HepG2 (cell line): ENCODE results near the gene PEX7. TPM values are rescaled to one million over a fixed set of nuclear protein-coding genes. Genes with fewer than 3 reads are reported as not detected.

Experiments used
- CBFB ChIP-seq: sonication (generic); formaldehyde crosslinking; IDR thresholded peaks from 2 replicates; pipeline ENCODE4 v1.4.0; 2020; ENCODE audit warnings: missing genetic modification reagents
- CBX2 ChIP-seq, 2 experiments: fragments of 200-600 bp in 1 of 2; sonication (generic); formaldehyde crosslinking in 1 of 2; IDR thresholded peaks; 2 replicates each; pipeline versions ENCODE4 v1.7.0 to v1.8.1; 2018 to 2022; ENCODE audit warnings: low read depth in 2 of 2, low read length in 1 of 2, mild to moderate bottlenecking in 1 of 2, missing genetic modification reagents in 1 of 2
- EP300 ChIP-seq, 3 experiments: sonication (generic) in 1 of 3; formaldehyde crosslinking in 1 of 3; IDR thresholded peaks; 2 replicates each; pipeline versions ENCODE4 v1.5.1 to v1.6.1; 2011 to 2020; ENCODE audit warnings: low read depth in 2 of 3, low read length in 2 of 3, borderline replicate concordance in 1 of 3, improper control_type of control experiment in 1 of 3, mild to moderate bottlenecking in 1 of 3, missing genetic modification reagents in 1 of 3, moderate library complexity in 1 of 3
- GATAD2A ChIP-seq: IDR thresholded peaks from 2 replicates; pipeline ENCODE4 v1.6.1; 2016
- HMG20A ChIP-seq: IDR thresholded peaks from 2 replicates; pipeline ENCODE4 v1.6.1; 2016; ENCODE audit warnings: borderline replicate concordance
- PPARG ChIP-seq: conservative IDR thresholded peaks from 2 replicates; pipeline ENCODE4 v1.6.1; 2016; ENCODE audit warnings: missing biosample characterization, missing genetic modification reagents
- RARA ChIP-seq: IDR thresholded peaks from 2 replicates; pipeline ENCODE4 v1.6.1; 2016; ENCODE audit warnings: missing genetic modification reagents, missing compliant biosample characterization
- RNF2 ChIP-seq: fragments of 450-650 bp; conservative IDR thresholded peaks from 2 replicates; pipeline ENCODE4 v1.6.1; 2016; ENCODE audit warnings: low read depth
- SALL1 ChIP-seq: sonication (generic); formaldehyde crosslinking; IDR thresholded peaks from 2 replicates; pipeline ENCODE4 v1.8.0; 2022; ENCODE audit warnings: mild to moderate bottlenecking, missing genetic modification reagents
- SAP130 ChIP-seq: IDR thresholded peaks from 2 replicates; pipeline ENCODE4 v1.6.1; 2016; ENCODE audit warnings: low read depth
- TBX2 ChIP-seq: sonication (generic); formaldehyde crosslinking; IDR thresholded peaks from 2 replicates; pipeline ENCODE4 v1.5.0; 2020; ENCODE audit warnings: missing genetic modification reagents, mild to moderate bottlenecking, borderline replicate concordance
- ZMYM3 ChIP-seq: sonication (generic); formaldehyde crosslinking; IDR thresholded peaks from 2 replicates; pipeline ENCODE4 v1.5.1; 2020; ENCODE audit warnings: mild to moderate bottlenecking, missing genetic modification reagents
- ZNF136 ChIP-seq: sonication (generic); formaldehyde crosslinking; IDR thresholded peaks from 2 replicates; pipeline ENCODE4 v1.8.1; 2022; ENCODE audit warnings: low read depth, mild to moderate bottlenecking, moderate library complexity, missing genetic modification reagents
- ZNF331 ChIP-seq: sonication (generic); formaldehyde crosslinking; IDR thresholded peaks from 2 replicates; pipeline ENCODE4 v1.4.0; 2020; ENCODE audit warnings: missing genetic modification reagents
- ZNF543 ChIP-seq: sonication (generic); formaldehyde crosslinking; IDR thresholded peaks from 2 replicates; pipeline ENCODE4 v1.4.0; 2020; ENCODE audit warnings: mild to moderate bottlenecking, missing genetic modification reagents
- ZNF605 ChIP-seq: sonication (generic); formaldehyde crosslinking; IDR thresholded peaks from 2 replicates; pipeline ENCODE4 v1.8.0; 2022; ENCODE audit warnings: mild to moderate bottlenecking, missing genetic modification reagents
- ZNF713 ChIP-seq: sonication (generic); formaldehyde crosslinking; IDR thresholded peaks from 2 replicates; pipeline ENCODE4 v1.4.0; 2020; ENCODE audit warnings: mild to moderate bottlenecking, missing genetic modification reagents
- ZNF766 ChIP-seq: sonication (generic); formaldehyde crosslinking; IDR thresholded peaks from 2 replicates; pipeline ENCODE4 v1.5.0; 2020; ENCODE audit warnings: missing genetic modification reagents, borderline replicate concordance
- polyA plus RNA-seq, 8 experiments: library from polyadenylated mRNA; depleted of rRNA in 3 of 8; stranded (reverse) in 7 of 8; unstranded in 1 of 8; fragments of >200 nt; fragmentation: Illumina TruSeq in 4 of 8; extraction: Trizol in 4 of 8; gene quantifications; 2 replicates each; pipeline versions ENCODE4 v1.2.1 to v1.2.3, GENCODE V29; 2011 to 2016; ENCODE audit warnings: low read depth in 4 of 8, missing spikeins in 1 of 8, mixed read lengths in 1 of 8; ENCODE audit not compliant: insufficient read depth in 1 of 8
- total RNA-seq, 5 experiments: library from RNA; depleted of rRNA; stranded (reverse); fragments of >200 nt; fragmentation: Illumina TruSeq; extraction: Trizol; gene quantifications; 2 replicates each; pipeline ENCODE4 v1.2.3, GENCODE V29; 2016; ENCODE audit warnings: low read depth in 1 of 5
- TF ChIP-seq, protein P1 (sequence below): sonication (generic); formaldehyde crosslinking; IDR thresholded peaks from 2 replicates; pipeline ENCODE4 v1.8.0; 2022; ENCODE audit warnings: low read depth, missing genetic modification reagents
- TF ChIP-seq, protein P2 (sequence below): sonication (generic); formaldehyde crosslinking; IDR thresholded peaks from 2 replicates; pipeline ENCODE4 v1.5.1; 2020; ENCODE audit warnings: mild to moderate bottlenecking, missing genetic modification reagents
- TF ChIP-seq, protein P3 (sequence below): IDR thresholded peaks from 2 replicates; pipeline ENCODE4 v1.6.1; 2016; ENCODE audit warnings: mild to moderate bottlenecking
- TF ChIP-seq, protein P4 (sequence below): sonication (generic); formaldehyde crosslinking; IDR thresholded peaks from 2 replicates; pipeline ENCODE4 v1.5.0; 2020; ENCODE audit warnings: mild to moderate bottlenecking, low read depth, missing genetic modification reagents, borderline replicate concordance
- TF ChIP-seq, protein P5 (sequence below): sonication (generic); formaldehyde crosslinking; IDR thresholded peaks from 2 replicates; pipeline ENCODE4 v1.4.0; 2020; ENCODE audit warnings: missing genetic modification reagents, borderline replicate concordance

PEX7 gene
- total and polyA plus RNA-seq, 2 of the 13 experiments (the other 11 are each of a cell fraction or from before 2014, with no cell fraction given), result 0.04 to 0.53 TPM

DNA sequence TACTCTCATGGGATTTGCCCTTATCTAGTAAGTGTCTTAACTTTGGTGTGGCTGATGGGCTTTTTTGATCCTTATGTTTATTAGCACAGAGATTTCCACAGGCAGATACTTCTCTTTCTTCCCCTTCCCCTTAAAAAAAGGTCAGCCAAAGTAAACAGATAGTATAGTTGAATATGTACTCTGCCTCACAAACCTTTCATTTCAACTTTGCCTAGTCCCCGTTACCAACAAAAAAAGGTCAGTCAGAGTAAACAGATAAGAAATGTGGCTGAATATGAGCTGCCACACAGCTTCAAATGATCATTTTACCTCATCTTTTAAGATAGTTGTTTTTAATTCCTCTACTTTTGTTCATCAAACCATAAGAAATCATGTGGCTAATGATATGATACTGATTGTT lies 65.6 kb downstream of the PEX7 start (continued):
- peak; percentile 59; the same call in 1 of the 2 replicates for TF ChIP-seq GATAD2A (CRISPR knock-in tag)
- TF ChIP-seq RARA, result peak; percentile 76
- no peak; the same call in 1 of the 2 replicates for TF ChIP-seq PPARG
- peak; percentile 82 for TF ChIP-seq HMG20A (CRISPR knock-in tag)
- no peak for TF ChIP-seq ZNF136 (CRISPR knock-in tag)
- TF ChIP-seq, protein P1, sequence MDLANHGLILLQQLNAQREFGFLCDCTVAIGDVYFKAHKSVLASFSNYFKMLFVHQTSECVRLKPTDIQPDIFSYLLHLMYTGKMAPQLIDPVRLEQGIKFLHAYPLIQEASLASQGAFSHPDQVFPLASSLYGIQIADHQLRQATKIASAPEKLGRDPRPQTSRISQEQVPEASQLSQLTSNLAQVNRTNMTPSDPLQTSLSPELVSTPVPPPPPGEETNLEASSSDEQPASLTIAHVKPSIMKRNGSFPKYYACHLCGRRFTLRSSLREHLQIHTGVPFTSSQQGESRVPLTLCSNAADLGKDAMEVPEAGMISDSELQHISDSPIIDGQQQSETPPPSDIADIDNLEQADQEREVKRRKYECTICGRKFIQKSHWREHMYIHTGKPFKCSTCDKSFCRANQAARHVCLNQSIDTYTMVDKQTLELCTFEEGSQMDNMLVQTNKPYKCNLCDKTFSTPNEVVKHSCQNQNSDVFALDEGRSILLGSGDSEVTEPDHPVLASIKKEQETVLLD, result no peak
- TF ChIP-seq SAP130 (CRISPR knock-in tag), result peak; percentile 40
- TF ChIP-seq ZNF605 (CRISPR knock-in tag), result no peak
- TF ChIP-seq SALL1 (CRISPR knock-in tag), result no peak
- TF ChIP-seq CBX2 (IDR thresholded peaks at IDR 0.05; ENCODE audit: low read depth, low read length), result no peak
- TF ChIP-seq CBX2 (CRISPR knock-in tag; IDR thresholded peaks at IDR 0.05; ENCODE audit: low read depth), result 0 out of 2 replicates have a peak, but pooled peaks have one; percentile 55
- TF ChIP-seq TBX2, result peak; percentile 83
- no peak for TF ChIP-seq ZNF766
- 0 out of 2 replicates have a peak, but pooled peaks have one; percentile 34 for TF ChIP-seq ZNF331 (CRISPR knock-in tag)
- TF ChIP-seq, protein P2, sequence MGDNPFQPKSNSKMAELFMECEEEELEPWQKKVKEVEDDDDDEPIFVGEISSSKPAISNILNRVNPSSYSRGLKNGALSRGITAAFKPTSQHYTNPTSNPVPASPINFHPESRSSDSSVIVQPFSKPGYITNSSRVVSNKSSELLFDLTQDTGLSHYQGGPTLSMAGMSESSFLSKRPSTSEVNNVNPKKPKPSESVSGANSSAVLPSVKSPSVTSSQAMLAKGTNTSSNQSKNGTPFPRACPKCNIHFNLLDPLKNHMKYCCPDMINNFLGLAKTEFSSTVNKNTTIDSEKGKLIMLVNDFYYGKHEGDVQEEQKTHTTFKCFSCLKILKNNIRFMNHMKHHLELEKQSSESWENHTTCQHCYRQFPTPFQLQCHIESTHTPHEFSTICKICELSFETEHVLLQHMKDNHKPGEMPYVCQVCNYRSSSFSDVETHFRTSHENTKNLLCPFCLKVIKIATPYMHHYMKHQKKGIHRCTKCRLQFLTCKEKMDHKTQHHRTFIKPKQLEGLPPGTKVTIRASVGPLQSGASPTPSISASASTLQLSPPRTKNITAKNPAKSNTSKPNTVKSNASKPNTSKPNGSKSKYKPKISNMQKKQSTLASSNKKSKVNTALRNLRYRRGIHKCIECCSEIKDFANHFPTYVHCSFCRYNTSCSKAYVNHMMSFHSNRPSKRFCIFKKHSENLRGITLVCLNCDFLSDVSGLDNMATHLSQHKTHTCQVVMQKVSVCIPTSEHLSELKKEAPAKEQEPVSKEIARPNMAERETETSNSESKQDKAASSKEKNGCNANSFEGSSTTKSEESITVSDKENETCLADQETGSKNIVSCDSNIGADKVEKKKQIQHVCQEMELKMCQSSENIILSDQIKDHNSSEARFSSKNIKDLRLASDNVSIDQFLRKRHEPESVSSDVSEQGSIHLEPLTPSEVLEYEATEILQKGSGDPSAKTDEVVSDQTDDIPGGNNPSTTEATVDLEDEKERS (CRISPR knock-in tag), result no peak
- TF ChIP-seq ZNF543 (CRISPR knock-in tag), result no peak
- 0 out of 2 replicates have a peak, but pooled peaks have one; percentile 58 for TF ChIP-seq CBFB (CRISPR knock-in tag)
- no peak for TF ChIP-seq RNF2
- TF ChIP-seq, protein P3, sequence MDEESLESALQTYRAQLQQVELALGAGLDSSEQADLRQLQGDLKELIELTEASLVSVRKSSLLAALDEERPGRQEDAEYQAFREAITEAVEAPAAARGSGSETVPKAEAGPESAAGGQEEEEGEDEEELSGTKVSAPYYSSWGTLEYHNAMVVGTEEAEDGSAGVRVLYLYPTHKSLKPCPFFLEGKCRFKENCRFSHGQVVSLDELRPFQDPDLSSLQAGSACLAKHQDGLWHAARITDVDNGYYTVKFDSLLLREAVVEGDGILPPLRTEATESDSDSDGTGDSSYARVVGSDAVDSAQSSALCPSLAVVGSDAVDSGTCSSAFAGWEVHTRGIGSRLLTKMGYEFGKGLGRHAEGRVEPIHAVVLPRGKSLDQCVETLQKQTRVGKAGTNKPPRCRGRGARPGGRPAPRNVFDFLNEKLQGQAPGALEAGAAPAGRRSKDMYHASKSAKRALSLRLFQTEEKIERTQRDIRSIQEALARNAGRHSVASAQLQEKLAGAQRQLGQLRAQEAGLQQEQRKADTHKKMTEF (CRISPR knock-in tag), result peak; percentile 70
- TF ChIP-seq ZMYM3, result no peak
- peak in 1 of 2 experiments; percentile 64; a peak in 2 of 4 replicates for TF ChIP-seq EP300 (IDR thresholded peaks at IDR 0.05; ENCODE audit: low read depth in 2 of 2, low read length in 2 of 2)
- no peak for TF ChIP-seq EP300 (CRISPR knock-in tag; IDR thresholded peaks at IDR 0.05; ENCODE audit: borderline replicate concordance)
- TF ChIP-seq, protein P4, sequence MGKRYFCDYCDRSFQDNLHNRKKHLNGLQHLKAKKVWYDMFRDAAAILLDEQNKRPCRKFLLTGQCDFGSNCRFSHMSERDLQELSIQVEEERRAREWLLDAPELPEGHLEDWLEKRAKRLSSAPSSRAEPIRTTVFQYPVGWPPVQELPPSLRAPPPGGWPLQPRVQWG (CRISPR knock-in tag), result no peak
- TF ChIP-seq ZNF713 (CRISPR knock-in tag), result no peak
- TF ChIP-seq, protein P5, sequence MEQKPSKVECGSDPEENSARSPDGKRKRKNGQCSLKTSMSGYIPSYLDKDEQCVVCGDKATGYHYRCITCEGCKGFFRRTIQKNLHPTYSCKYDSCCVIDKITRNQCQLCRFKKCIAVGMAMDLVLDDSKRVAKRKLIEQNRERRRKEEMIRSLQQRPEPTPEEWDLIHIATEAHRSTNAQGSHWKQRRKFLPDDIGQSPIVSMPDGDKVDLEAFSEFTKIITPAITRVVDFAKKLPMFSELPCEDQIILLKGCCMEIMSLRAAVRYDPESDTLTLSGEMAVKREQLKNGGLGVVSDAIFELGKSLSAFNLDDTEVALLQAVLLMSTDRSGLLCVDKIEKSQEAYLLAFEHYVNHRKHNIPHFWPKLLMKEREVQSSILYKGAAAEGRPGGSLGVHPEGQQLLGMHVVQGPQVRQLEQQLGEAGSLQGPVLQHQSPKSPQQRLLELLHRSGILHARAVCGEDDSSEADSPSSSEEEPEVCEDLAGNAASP (CRISPR knock-in tag), result peak; percentile 39; the same call in 1 of the 2 replicates
